SU-DHL-6 (cell line): Measurements from ENCODE around the gene SLC2A8.

Experiments
- H2AFZ ChIP-seq: fragments of 200-600 bp; sonication (generic); 2 replicates; pipeline ENCODE4 v1.6.1; 2014; ENCODE audit warnings: low read depth, mild to moderate bottlenecking, moderate library complexity, mixed read lengths, antibody characterized with exemption, low read length; ENCODE audit not compliant: severe bottlenecking
- H3F3A ChIP-seq: fragments of 200-600 bp; shearing (Covaris generic); 2 replicates; pipeline ENCODE4 v1.6.0; 2016; ENCODE audit warnings: antibody characterized with exemption, mild to moderate bottlenecking; ENCODE audit not compliant: insufficient read depth
- H3K27ac ChIP-seq: fragments of 200-600 bp; sonication (generic); 2 replicates; pipeline ENCODE4 v1.5.1; 2016; ENCODE audit warnings: low read depth, mild to moderate bottlenecking, low read length, moderate library complexity, mixed read lengths
- H3K27me3 ChIP-seq: fragments of 200-600 bp; sonication (generic), shearing (Covaris generic); 2 replicates; pipeline ENCODE4 v1.6.0; 2014; ENCODE audit warnings: mild to moderate bottlenecking, low read length
- H3K36me3 ChIP-seq: fragments of 200-600 bp; sonication (generic); 2 replicates; pipeline ENCODE4 v1.6.1; 2014; ENCODE audit warnings: mild to moderate bottlenecking, low read length, mixed read lengths
- H3K4me2 ChIP-seq: fragments of 300-600, 200-600 bp; shearing (Covaris generic), sonication (generic); 2 replicates; pipeline ENCODE4 v1.6.0; 2014; ENCODE audit warnings: low read length, low read depth, mild to moderate bottlenecking; ENCODE audit not compliant: poor library complexity, severe bottlenecking
- H3K4me3 ChIP-seq: fragments of 200-600 bp; sonication (generic); 2 replicates; pipeline ENCODE4 v1.5.1; 2014; ENCODE audit warnings: antibody characterized with exemption, low read length, mild to moderate bottlenecking, mixed read lengths; ENCODE audit not compliant: insufficient read depth, poor library complexity, severe bottlenecking
- H3K79me2 ChIP-seq: fragments of 200-600 bp; sonication (generic); 2 replicates; pipeline ENCODE4 v1.6.1; 2014; ENCODE audit warnings: mild to moderate bottlenecking, low read length, moderate library complexity; ENCODE audit not compliant: insufficient read depth
- H3K9ac ChIP-seq: fragments of 200-600 bp; sonication (generic); 2 replicates; pipeline ENCODE4 v1.7.0; 2014; ENCODE audit warnings: mild to moderate bottlenecking, low read length
- H3K9me2 ChIP-seq: fragments of 200-600 bp; sonication (generic); replicated peaks from 2 replicates; pipeline ENCODE4 v1.6.1; 2014; ENCODE audit warnings: low read length; ENCODE audit not compliant: insufficient read depth
- H3K9me3 ChIP-seq: fragments of 200-600 bp; sonication (generic); 2 replicates; pipeline ENCODE4 v1.6.1; 2014; ENCODE audit warnings: low read length, mixed read lengths; ENCODE audit not compliant: insufficient read depth
- H4K20me1 ChIP-seq: fragments of 200-600 bp; sonication (generic); 2 replicates; pipeline ENCODE4 v1.6.1; 2014; ENCODE audit warnings: low read depth, mild to moderate bottlenecking, antibody characterized with exemption, low read length, moderate library complexity, mixed read lengths
- CTCF ChIP-seq: fragments of 200-600 bp; sonication (generic); IDR thresholded peaks from one replicate; pipeline ENCODE4 v1.5.1; 2017; ENCODE audit warnings: antibody characterized with exemption, mild to moderate bottlenecking, low read length, moderate library complexity; ENCODE audit not compliant: insufficient read depth, poor library complexity, severe bottlenecking
- EZH2phosphoT487 ChIP-seq: fragments of 200-600 bp; sonication (generic), shearing (Covaris generic); conservative IDR thresholded peaks from 2 replicates; pipeline ENCODE4 v1.6.1; 2018; ENCODE audit warnings: mild to moderate bottlenecking, antibody characterized with exemption, low read length, moderate library complexity, mixed read lengths

SLC2A8 gene

GRCh38 chr9:127407492-127407843 is 10.5 kb downstream of the SLC2A8 start:
- Histone ChIP-seq H4K20me1 (no peaks in the 10 kb centered on the region), H3F3A (no peaks in the 10 kb centered on the region), H3K9ac (no peak overlapping the region), H3K36me3 (no peaks in the 10 kb centered on the region), H3K9me2 (no peaks in the 10 kb centered on the region), H3K4me3 (no peak overlapping the region), H3K9me3 (no peaks in the 10 kb centered on the region), H3K79me2 (no peaks in the 10 kb centered on the region), H3K27ac (no peak overlapping the region), H3K27me3 (no peaks in the 10 kb centered on the region), H3K4me2 (no peak overlapping the region), H2AFZ (no peak overlapping the region)
- TF ChIP-seq CTCF (no peak), EZH2phosphoT487 (no peak)

- Histone ChIP-seq H2AFZ (no peak overlapping the region), H3K9me2 (no peaks in the 10 kb centered on the region), H3K9ac (no peak overlapping the region), H3K27ac (no peak overlapping the region), H4K20me1 (no peaks in the 10 kb centered on the region), H3K79me2 (no peaks in the 10 kb centered on the region), H3K4me2 (no peak overlapping the region), H3K9me3 (no peaks in the 10 kb centered on the region), H3K4me3 (no peak overlapping the region), H3K36me3 (no peaks in the 10 kb centered on the region), H3K27me3 (no peaks in the 10 kb centered on the region), H3F3A (no peaks in the 10 kb centered on the region)
- TF ChIP-seq EZH2phosphoT487: no peak
- no peak for TF ChIP-seq CTCF
Observed at GRCh38 chr9:127411122-127411521, 14.2 kb downstream of the SLC2A8 start.

GRCh38 chr9:127415141-127415540 is 18.2 kb downstream of the SLC2A8 start:
- H3K27me3 ChIP-seq: no peaks in the 10 kb centered on the region
- no peak overlapping the region for H3K27ac ChIP-seq
- H3K9me2 ChIP-seq: no peaks in the 10 kb centered on the region
- H3K79me2 ChIP-seq: no peaks in the 10 kb centered on the region
- no peak overlapping the region for H3K9ac ChIP-seq
- H3F3A ChIP-seq: no peaks in the 10 kb centered on the region
- H4K20me1 ChIP-seq: no peaks in the 10 kb centered on the region
- H3K4me3 ChIP-seq: no peak overlapping the region
- H3K36me3 ChIP-seq: no peaks in the 10 kb centered on the region
- no peak overlapping the region for H2AFZ ChIP-seq
- H3K9me3 ChIP-seq: no peaks in the 10 kb centered on the region
- TF ChIP-seq EZH2phosphoT487 (no peak), CTCF (no peak)
- H3K4me2 ChIP-seq: no peak overlapping the region

GRCh38 chr9:127415657-127416056 is 18.7 kb downstream of the SLC2A8 start:
- Histone ChIP-seq H3K9ac (no peak overlapping the region), H3K79me2 (no peaks in the 10 kb centered on the region), H2AFZ (no peak overlapping the region), H3K9me2 (no peaks in the 10 kb centered on the region), H3K9me3 (no peaks in the 10 kb centered on the region), H3K27ac (no peak overlapping the region), H3K36me3 (no peaks in the 10 kb centered on the region), H3K27me3 (no peaks in the 10 kb centered on the region), H3F3A (no peaks in the 10 kb centered on the region), H3K4me2 (no peak overlapping the region), H3K4me3 (no peak overlapping the region), H4K20me1 (no peaks in the 10 kb centered on the region)
- TF ChIP-seq EZH2phosphoT487 (no peak), CTCF (no peak)
